Hepatocyte (in vitro differentiated cells): ENCODE results near the gene TOP2B. TPM values are rescaled to one million over a fixed set of nuclear protein-coding genes. Genes with fewer than 3 reads are reported as not detected.

ENCODE experiments used
- DNase-seq: peaks from one replicate; pipeline ENCODE4 v3.0.0-alpha.2; 2016; ENCODE audit warnings: low spot score
- H2AFZ ChIP-seq: fragments of 200-600 bp; sonication (generic); 2 replicates; pipeline ENCODE4 v1.6.0; 2016; ENCODE audit warnings: antibody characterized with exemption, mild to moderate bottlenecking
- H3K27ac ChIP-seq: fragments of 200-600 bp; sonication (generic); 2 replicates; pipeline ENCODE4 v1.5.1; 2016; ENCODE audit warnings: mild to moderate bottlenecking
- H3K27me3 ChIP-seq: fragments of 200-600 bp; sonication (generic); 2 replicates; pipeline ENCODE4 v1.6.1; 2016
- H3K36me3 ChIP-seq: fragments of 200-600 bp; sonication (generic); replicated peaks from 2 replicates; pipeline ENCODE4 v1.5.1; 2016; ENCODE audit warnings: low read depth; ENCODE audit not compliant: insufficient read depth
- H3K4me1 ChIP-seq: fragments of 200-600 bp; sonication (generic); 2 replicates; pipeline ENCODE4 v1.5.1; 2016; ENCODE audit warnings: mild to moderate bottlenecking, moderate library complexity; ENCODE audit not compliant: insufficient read depth
- H3K4me2 ChIP-seq: fragments of 200-600 bp; sonication (generic); 2 replicates; pipeline ENCODE4 v1.6.0; 2016
- H3K4me3 ChIP-seq: fragments of 200-600 bp; sonication (generic); 2 replicates; pipeline ENCODE4 v1.5.1; 2016; ENCODE audit warnings: mild to moderate bottlenecking
- H3K79me2 ChIP-seq: fragments of 200-600 bp; sonication (generic); 2 replicates; pipeline ENCODE4 v1.6.0; 2017; ENCODE audit warnings: mild to moderate bottlenecking
- H3K9me2 ChIP-seq: fragments of 200-600 bp; sonication (generic); replicated peaks from 2 replicates; pipeline ENCODE4 v1.6.0; 2017; ENCODE audit warnings: mild to moderate bottlenecking; ENCODE audit not compliant: insufficient read depth
- H3K9me3 ChIP-seq: fragments of 200-600 bp; sonication (generic); 2 replicates; pipeline ENCODE4 v1.5.1; 2016; ENCODE audit warnings: low read depth, mild to moderate bottlenecking
- H4K20me1 ChIP-seq: fragments of 200-600 bp; sonication (generic); 2 replicates; pipeline ENCODE4 v1.6.0; 2016; ENCODE audit warnings: mild to moderate bottlenecking; ENCODE audit not compliant: insufficient read depth, poor library complexity, severe bottlenecking
- CTCF ChIP-seq: fragments of 200-600 bp; sonication (generic); IDR thresholded peaks from 2 replicates; pipeline ENCODE4 v1.5.1; 2016; ENCODE audit warnings: antibody characterized with exemption, mild to moderate bottlenecking; ENCODE audit not compliant: poor library complexity
- EZH2 ChIP-seq: fragments of 200-600 bp; sonication (generic); IDR thresholded peaks from 2 replicates; pipeline ENCODE4 v1.6.1; 2016; ENCODE audit warnings: antibody characterized with exemption, mild to moderate bottlenecking, borderline replicate concordance
- EZH2phosphoT487 ChIP-seq: fragments of 200-600 bp; sonication (generic); IDR thresholded peaks from one replicate; pipeline ENCODE4 v1.6.1; 2018; ENCODE audit warnings: antibody characterized with exemption, mild to moderate bottlenecking, low read depth, moderate library complexity; ENCODE audit not compliant: unreplicated experiment, severe bottlenecking
- WGBS: methylation state at CpG from one replicate; pipeline ENCODE4 v1.1.6; 2016; ENCODE audit warnings: low lambda C conversion rate; ENCODE audit errors: missing lambda C conversion rate; 5-methylcytosine and 5-hydroxymethylcytosine counted together
- polyA plus RNA-seq: library from polyadenylated mRNA; unstranded; fragments of >200 nt; fragmentation: Nextera tagmentation; extraction: Ambion mirVana; gene quantifications from 2 replicates; pipeline ENCODE4 v1.2.1, GENCODE V29; 2016
- total RNA-seq: library from RNA; depleted of rRNA; stranded (reverse); fragments of >200 nt; gene quantifications from 2 replicates; pipeline ENCODE4 v1.2.3, GENCODE V29; 2014

The TOP2B gene
- total and polyA plus RNA-seq, 2 experiments from 2014 or later = 49.5 to 109 TPM

DNA sequence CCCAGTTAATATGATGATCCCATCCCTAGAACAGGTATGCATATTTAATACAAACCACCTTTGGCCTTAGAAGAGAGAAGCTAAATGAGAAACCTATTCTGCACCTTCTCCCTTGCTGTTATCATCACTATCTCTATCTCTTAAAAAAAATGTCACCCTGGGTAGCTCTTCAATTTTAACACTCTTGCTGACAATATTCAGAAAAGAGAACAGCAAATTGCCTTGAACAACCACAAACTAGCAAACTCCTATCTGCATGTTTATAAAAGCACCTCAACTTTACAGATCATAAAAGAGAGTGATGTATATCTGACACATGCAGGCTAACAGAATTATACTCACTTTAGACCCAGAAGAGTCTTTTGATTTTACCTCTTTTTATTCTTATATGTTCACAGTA lies 7.4 kb downstream of the TOP2B start:
- no peak for TF ChIP-seq EZH2phosphoT487
- Histone ChIP-seq H3K36me3 (no peaks in the 10 kb centered on the region), H3K79me2 (peaks cover 99% of the 10 kb centered on the region), H3K9me3 (no peaks in the 10 kb centered on the region), H3K9me2 (no peaks in the 10 kb centered on the region), H3K27ac (no peak overlapping the region), H3K4me1 (peaks cover 13% of the 10 kb centered on the region), H3K4me3 (no peak overlapping the region), H2AFZ (no peak overlapping the region), H3K4me2 (no peak overlapping the region), H3K27me3 (no peaks in the 10 kb centered on the region), H4K20me1 (peaks cover 90% of the 10 kb centered on the region)
- no peak for DNase-seq

DNA sequence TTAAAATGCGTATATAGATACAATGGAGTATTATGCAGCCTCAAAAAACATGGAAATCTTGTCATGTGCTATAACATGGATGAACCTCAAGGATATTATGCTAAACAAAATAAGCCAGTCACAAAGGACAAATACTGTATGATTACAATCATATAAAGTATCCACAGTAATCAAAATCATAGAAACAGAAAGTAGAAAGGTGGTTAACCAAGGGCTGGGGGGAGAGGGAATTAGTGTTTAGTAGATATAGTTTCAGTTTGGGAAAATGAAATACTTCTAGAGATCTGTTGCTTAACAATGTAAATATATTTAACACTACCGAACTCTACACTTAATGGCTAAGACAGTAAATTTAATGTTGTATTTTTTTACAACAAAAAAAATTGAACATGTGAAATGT lies 9.0 kb downstream of the TOP2B start:
- Histone ChIP-seq H2AFZ (no peak overlapping the region), H3K9me3 (no peaks in the 10 kb centered on the region), H4K20me1 (peaks cover 89% of the 10 kb centered on the region), H3K27ac (no peak overlapping the region), H3K4me2 (no peak overlapping the region), H3K4me3 (no peak overlapping the region), H3K36me3 (no peaks in the 10 kb centered on the region), H3K79me2 (peaks cover 99% of the 10 kb centered on the region), H3K9me2 (no peaks in the 10 kb centered on the region), H3K27me3 (no peaks in the 10 kb centered on the region), H3K4me1 (no peaks in the 10 kb centered on the region)
- 97% methylated on average over 2 of the region's 2 CpGs for WGBS
- DNase-seq = no peak
- TF ChIP-seq EZH2phosphoT487 (no peak), CTCF (no peak), EZH2 (no peak)

- DNase-seq = no peak
- H4K20me1 ChIP-seq = peaks cover 78% of the 10 kb centered on the region
- H3K79me2 ChIP-seq = peaks cover 99% of the 10 kb centered on the region
- no peak overlapping the region for H3K27ac ChIP-seq
- no peaks in the 10 kb centered on the region for H3K36me3 ChIP-seq
- no peaks in the 10 kb centered on the region for H3K27me3 ChIP-seq
- no peak overlapping the region for H3K4me3 ChIP-seq
- no peaks in the 10 kb centered on the region for H3K9me3 ChIP-seq
- no peak overlapping the region for H3K4me2 ChIP-seq
- no peak for TF ChIP-seq CTCF
- no peak for TF ChIP-seq EZH2
- no peak for TF ChIP-seq EZH2phosphoT487
- H2AFZ ChIP-seq = no peak overlapping the region
- H3K4me1 ChIP-seq = no peaks in the 10 kb centered on the region
- H3K9me2 ChIP-seq = no peaks in the 10 kb centered on the region
Observed at GRCh38 chr3:25654576-25654975, 10.1 kb downstream of the TOP2B start.

DNA sequence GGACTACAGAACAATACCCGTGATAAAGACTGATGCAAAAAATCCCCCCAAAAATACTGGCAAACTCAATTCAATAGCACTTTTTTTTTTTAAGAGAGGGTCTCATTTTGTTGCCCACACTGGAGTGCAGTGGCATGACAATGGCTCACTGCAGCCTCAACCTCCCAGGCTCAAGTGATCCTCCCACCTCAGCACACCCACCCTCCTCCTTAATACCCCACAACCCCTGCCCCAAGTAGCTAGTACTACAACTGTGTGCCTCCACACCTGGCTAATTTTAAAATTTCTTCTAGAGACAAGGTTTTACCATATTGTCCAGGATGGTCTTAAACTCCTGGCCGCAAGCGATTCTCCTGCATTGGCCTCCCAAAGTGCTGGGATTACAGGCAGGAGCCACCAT lies 11.4 kb downstream of the TOP2B start:
- Histone ChIP-seq H3K4me3 (no peak overlapping the region), H3K9me2 (no peaks in the 10 kb centered on the region), H2AFZ (no peak overlapping the region), H3K4me1 (no peaks in the 10 kb centered on the region), H3K27me3 (no peaks in the 10 kb centered on the region), H3K27ac (no peak overlapping the region), H3K9me3 (peaks cover 6% of the 10 kb centered on the region), H4K20me1 (peaks cover 68% of the 10 kb centered on the region), H3K4me2 (no peak overlapping the region), H3K79me2 (peaks cover 99% of the 10 kb centered on the region), H3K36me3 (no peaks in the 10 kb centered on the region)
- no peak for DNase-seq
- TF ChIP-seq EZH2 (no peak), EZH2phosphoT487 (no peak), CTCF (no peak)
- WGBS = 97% methylated on average over 3 of the region's 3 CpGs
